GM12892 (cell line): ENCODE data around the gene SYK.

Experiments
- POLR2A ChIP-seq: IDR thresholded peaks from 2 replicates; pipeline ENCODE4 v1.6.1; 2011; ENCODE audit warnings: low read depth, low read length, control low read depth
- POLR2AphosphoS5 ChIP-seq: IDR thresholded peaks from 2 replicates; pipeline ENCODE4 v1.6.1; 2011; ENCODE audit warnings: low read depth, low read length, control low read depth
- TAF1 ChIP-seq: IDR thresholded peaks from 2 replicates; pipeline ENCODE4 v1.6.1; 2011; ENCODE audit warnings: low read depth, mild to moderate bottlenecking, control low read depth, low read length, borderline replicate concordance

DNA sequence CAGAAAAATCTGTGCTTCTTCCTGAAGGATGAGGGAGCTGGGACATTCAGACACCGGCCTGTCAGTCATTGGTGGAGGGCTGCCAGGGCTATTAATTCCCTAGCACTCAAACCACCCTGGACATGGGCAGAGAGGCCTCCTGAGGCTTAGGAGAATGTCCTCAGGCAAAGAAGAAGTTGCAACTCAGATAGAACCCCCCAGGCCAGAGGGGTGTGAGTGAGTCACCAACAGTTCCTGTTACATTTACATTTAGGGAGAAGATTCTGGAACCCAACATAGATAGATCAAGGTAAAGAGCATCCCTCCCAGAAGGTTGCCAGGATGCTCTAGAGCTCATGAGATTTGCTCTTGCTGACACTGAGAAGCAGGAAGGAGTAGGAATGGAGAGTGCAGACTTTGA lies 29.2 kb upstream of the SYK start:
- TF ChIP-seq POLR2A: no peak
- TF ChIP-seq TAF1: no peak
- no peak for TF ChIP-seq POLR2AphosphoS5
